Measurements from ENCODE around the gene SLC22A14. TPM values are rescaled to one million over a fixed set of nuclear protein-coding genes. Genes with fewer than 3 reads are reported as not detected.

SLC22A14 gene
- total RNA-seq, 1 donor from 2014 or later: not detected

- H3K27ac ChIP-seq: no peak overlapping the region
- H3K27me3 ChIP-seq: no peaks in the 10 kb centered on the region
- H3K9ac ChIP-seq: no peak overlapping the region
- peaks cover 9% of the 10 kb centered on the region for H3F3A ChIP-seq (ENCODE audit: low read depth)
- no peak for DNase-seq (ENCODE audit: low spot score)
- H4K20me1 ChIP-seq (ENCODE audit: low read depth): no peaks in the 10 kb centered on the region
- peaks cover 17% of the 10 kb centered on the region for H3K4me1 ChIP-seq
- H2AFZ ChIP-seq (replicated peaks): no peak overlapping the region
- no peak overlapping the region for H3K4me2 ChIP-seq
- H3K9me3 Mint-ChIP-seq: no peaks in the 10 kb centered on the region
- peaks cover 15% of the 10 kb centered on the region for H3K27me3 Mint-ChIP-seq (ENCODE audit: insufficient read depth, low read depth)
- no peaks in the 10 kb centered on the region for H3K79me2 ChIP-seq (ENCODE audit: low read depth)
- H3K27ac Mint-ChIP-seq: peak overlapping the region; percentile 52
- no peaks in the 10 kb centered on the region for H3K36me3 ChIP-seq
- H3K4me3 ChIP-seq: no peak overlapping the region
- no peaks in the 10 kb centered on the region for H3K36me3 Mint-ChIP-seq
- no peaks in the 10 kb centered on the region for H3K9me3 ChIP-seq (ENCODE audit: low read depth)
- TF ChIP-seq EZH2phosphoT487 (IDR thresholded peaks at IDR 0.05): no peak
- TF ChIP-seq EZH2 (IDR thresholded peaks at IDR 0.05): no peak
- TF ChIP-seq CTCF (IDR thresholded peaks at IDR 0.05): no peak
- H3K4me3 Mint-ChIP-seq: no peak overlapping the region
- peaks cover 25% of the 10 kb centered on the region for H3K4me1 Mint-ChIP-seq
Observed at GRCh38 chr3:38312356-38312755, 30.3 kb downstream of the SLC22A14 start.

DNA sequence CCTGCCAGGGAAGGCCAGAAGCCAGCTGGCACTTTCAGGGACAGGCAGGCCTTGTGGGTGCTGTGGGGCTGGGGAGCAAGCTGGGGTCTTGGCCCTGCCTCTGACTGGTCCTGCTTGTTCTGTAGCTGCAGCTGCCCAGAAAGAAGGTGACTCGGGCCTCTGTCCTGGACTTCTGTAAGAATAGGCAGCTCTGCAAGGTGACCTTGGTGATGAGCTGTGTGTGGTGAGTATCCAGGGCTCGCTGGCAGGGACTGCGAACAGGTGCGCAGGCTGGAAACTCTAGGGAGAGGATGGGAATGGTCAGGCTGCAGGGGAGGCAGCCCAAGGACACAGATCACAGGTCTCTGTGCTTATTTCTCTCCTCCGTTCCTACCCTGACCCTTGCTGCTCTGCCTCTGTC lies 31.2 kb downstream of the SLC22A14 start:
- Histone ChIP-seq H3K27ac (no peak overlapping the region), H3K9me3 (ENCODE audit: low read depth) (no peaks in the 10 kb centered on the region), H3K79me2 (ENCODE audit: low read depth) (no peaks in the 10 kb centered on the region), H4K20me1 (ENCODE audit: low read depth) (no peaks in the 10 kb centered on the region), H3K27me3 (no peaks in the 10 kb centered on the region), H3K36me3 (no peaks in the 10 kb centered on the region), H3K4me2 (no peak overlapping the region), H2AFZ (replicated peaks) (no peak overlapping the region), H3K9ac (no peak overlapping the region), H3F3A (ENCODE audit: low read depth) (peaks cover 9% of the 10 kb centered on the region), H3K4me3 (no peak overlapping the region), H3K4me1 (peaks cover 17% of the 10 kb centered on the region)
- Mint-ChIP-seq H3K9me3 (no peaks in the 10 kb centered on the region), H3K4me3 (no peak overlapping the region), H3K4me1 (peaks cover 25% of the 10 kb centered on the region), H3K36me3 (no peaks in the 10 kb centered on the region), H3K27ac (peak overlapping the region; percentile 26), H3K27me3 (ENCODE audit: insufficient read depth, low read depth) (peaks cover 13% of the 10 kb centered on the region)
- DNase-seq (ENCODE audit: low spot score): no peak
- no peak for TF ChIP-seq EZH2phosphoT487 (IDR thresholded peaks at IDR 0.05)

DNA sequence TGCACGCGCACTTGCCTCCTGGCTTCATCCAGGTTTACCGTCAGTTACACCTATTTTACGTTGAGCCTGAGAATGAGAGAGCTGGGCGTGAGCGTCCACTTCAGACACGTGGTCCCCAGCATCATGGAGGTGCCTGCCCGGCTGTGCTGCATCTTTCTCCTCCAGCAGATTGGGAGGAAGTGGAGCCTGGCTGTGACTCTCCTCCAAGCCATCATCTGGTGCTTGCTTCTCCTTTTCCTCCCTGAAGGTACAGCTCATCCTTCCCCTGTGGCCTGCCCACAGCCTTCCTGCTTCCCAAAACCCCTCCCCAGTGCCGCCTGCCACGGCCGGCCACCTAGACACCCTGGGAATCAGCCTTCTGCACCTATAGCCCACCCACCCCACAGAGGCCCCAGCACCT lies 31.6 kb downstream of the SLC22A14 start:
- no peak overlapping the region for H3K4me3 ChIP-seq
- H3K36me3 ChIP-seq: no peaks in the 10 kb centered on the region
- no peaks in the 10 kb centered on the region for H3K27me3 ChIP-seq
- peak overlapping the region; percentile 100 for H2AFZ ChIP-seq (replicated peaks)
- Mint-ChIP-seq H3K4me1 (peaks cover 25% of the 10 kb centered on the region), H3K4me3 (no peak overlapping the region), H3K27ac (no peak overlapping the region), H3K9me3 (no peaks in the 10 kb centered on the region), H3K36me3 (no peaks in the 10 kb centered on the region), H3K27me3 (ENCODE audit: insufficient read depth, low read depth) (peaks cover 13% of the 10 kb centered on the region)
- H4K20me1 ChIP-seq (ENCODE audit: low read depth): no peaks in the 10 kb centered on the region
- no peak overlapping the region for H3K27ac ChIP-seq
- no peak for TF ChIP-seq EZH2phosphoT487 (IDR thresholded peaks at IDR 0.05)
- TF ChIP-seq EZH2 (IDR thresholded peaks at IDR 0.05): no peak
- no peak for TF ChIP-seq CTCF (IDR thresholded peaks at IDR 0.05)
- H3K79me2 ChIP-seq (ENCODE audit: low read depth): no peaks in the 10 kb centered on the region
- peak overlapping the region; percentile 22 for H3K4me2 ChIP-seq
- H3K9me3 ChIP-seq (ENCODE audit: low read depth): no peaks in the 10 kb centered on the region
- no peak for DNase-seq (ENCODE audit: low spot score)
- peaks cover 17% of the 10 kb centered on the region for H3K4me1 ChIP-seq
- peaks cover 9% of the 10 kb centered on the region for H3F3A ChIP-seq (ENCODE audit: low read depth)
- no peak overlapping the region for H3K9ac ChIP-seq

DNA sequence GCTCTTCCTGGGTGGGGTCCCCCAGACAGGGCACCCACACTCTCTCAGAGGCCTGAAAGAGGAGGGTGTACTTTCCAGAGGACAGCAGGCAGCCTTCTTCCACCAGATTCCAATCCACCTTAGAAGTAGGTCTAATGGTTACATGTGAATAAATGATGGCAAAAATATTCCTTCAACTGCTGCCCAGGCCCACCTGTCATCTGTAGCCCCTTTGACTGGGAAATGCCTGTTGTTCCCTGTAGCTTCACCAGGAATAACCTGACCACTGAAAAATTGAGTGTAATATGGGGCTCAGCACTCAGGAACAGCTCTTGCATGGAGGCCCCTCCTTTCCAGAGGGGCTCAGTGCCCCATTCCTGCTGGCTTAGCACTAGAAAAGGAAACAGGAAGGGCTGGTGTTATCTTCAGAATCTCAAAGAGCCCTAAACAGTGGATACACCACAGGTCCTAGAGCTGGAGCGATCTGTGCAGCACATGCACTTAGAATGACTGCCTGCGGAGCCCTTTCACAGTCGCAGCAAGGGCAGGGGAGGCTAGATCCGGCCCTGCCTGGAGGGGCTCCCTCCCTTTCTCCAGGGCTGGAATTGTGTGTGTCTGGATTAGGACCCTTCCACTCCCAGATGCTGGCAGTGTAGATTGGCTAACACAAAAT lies 32.1 kb downstream of the SLC22A14 start:
- Histone ChIP-seq H3K4me3 (no peak overlapping the region), H3F3A (ENCODE audit: low read depth) (peaks cover 9% of the 10 kb centered on the region), H3K4me1 (peaks cover 17% of the 10 kb centered on the region), H3K9ac (no peak overlapping the region), H3K9me3 (ENCODE audit: low read depth) (no peaks in the 10 kb centered on the region), H3K27ac (no peak overlapping the region), H3K4me2 (peak overlapping the region; percentile 22), H2AFZ (replicated peaks) (peak overlapping the region; percentile 100), H4K20me1 (ENCODE audit: low read depth) (no peaks in the 10 kb centered on the region), H3K36me3 (no peaks in the 10 kb centered on the region), H3K79me2 (ENCODE audit: low read depth) (no peaks in the 10 kb centered on the region), H3K27me3 (no peaks in the 10 kb centered on the region)
- DNase-seq (ENCODE audit: low spot score): peak; percentile 48
- no peaks in the 10 kb centered on the region for H3K36me3 Mint-ChIP-seq
- peak overlapping the region; percentile 72 for H3K27ac Mint-ChIP-seq
- H3K4me3 Mint-ChIP-seq: no peak overlapping the region
- H3K9me3 Mint-ChIP-seq: no peaks in the 10 kb centered on the region
- H3K4me1 Mint-ChIP-seq: peaks cover 25% of the 10 kb centered on the region
- peaks cover 10% of the 10 kb centered on the region for H3K27me3 Mint-ChIP-seq (ENCODE audit: insufficient read depth, low read depth)
- no peak for TF ChIP-seq EZH2 (IDR thresholded peaks at IDR 0.05)
- TF ChIP-seq CTCF (IDR thresholded peaks at IDR 0.05): no peak
- no peak for TF ChIP-seq EZH2phosphoT487 (IDR thresholded peaks at IDR 0.05)
